ENCODE measurements around the gene DUS1L.

The DUS1L gene

GRCh38 chr17:82012640-82013295 is 52.8 kb downstream of the DUS1L start:
- no peak for DNase-seq (ENCODE audit: low read depth in 3 of 3)

GRCh38 chr17:82012261-82012639 is 53.4 kb downstream of the DUS1L start:
- DNase-seq (ENCODE audit: low read depth in 3 of 3): no peak

GRCh38 chr17:82011617-82012187 is 53.9 kb downstream of the DUS1L start:
- no peak for DNase-seq (ENCODE audit: low read depth in 3 of 3)

GRCh38 chr17:82010575-82011525 is 54.8 kb downstream of the DUS1L start:
- no peak for DNase-seq (ENCODE audit: low read depth in 3 of 3)

- DNase-seq (ENCODE audit: low read depth in 3 of 3): no peak
These were observed 56.2 kb downstream of the DUS1L start for GRCh38 chr17:82009413-82009812.

- no peak for DNase-seq (ENCODE audit: low read depth in 3 of 3)
These were observed 56.6 kb downstream of the DUS1L start for GRCh38 chr17:82008941-82009405.

GRCh38 chr17:82008258-82008940 is 57.2 kb downstream of the DUS1L start:
- no peak for DNase-seq (ENCODE audit: low read depth in 3 of 3)
